GM19395 (cell line): ENCODE measurements around the gene GBE1.

Source experiments
- ATAC-seq: cut with Tn5 transposase; IDR thresholded peaks from one replicate; pipeline ENCODE4 v1.9.1; 2021; ENCODE audit warnings: mild to moderate bottlenecking, moderate library complexity; ENCODE audit not compliant: unreplicated experiment

The GBE1 gene

DNA sequence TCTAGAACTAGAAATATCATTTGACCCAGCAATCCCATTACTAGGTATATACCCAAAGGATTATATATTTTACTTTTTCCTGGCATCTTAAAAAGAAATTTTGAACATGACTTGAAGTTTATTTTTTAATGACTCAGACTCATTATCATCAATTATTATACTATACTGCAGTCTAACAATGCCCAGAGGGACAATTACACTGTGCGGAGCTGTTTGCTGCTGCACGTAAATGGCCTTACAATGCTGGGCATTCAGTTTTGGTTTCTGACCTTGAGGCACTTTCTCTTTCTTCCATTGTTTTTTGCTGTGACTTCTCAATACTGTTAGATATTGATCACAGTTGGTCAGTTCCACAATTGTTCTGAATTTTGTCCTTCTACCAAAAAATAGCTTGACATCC, 128.8 kb downstream of the GBE1 start:
- no peak for ATAC-seq

- no peak for ATAC-seq
These were observed 136.7 kb downstream of the GBE1 start for GRCh38 chr3:81624756-81625155.

DNA sequence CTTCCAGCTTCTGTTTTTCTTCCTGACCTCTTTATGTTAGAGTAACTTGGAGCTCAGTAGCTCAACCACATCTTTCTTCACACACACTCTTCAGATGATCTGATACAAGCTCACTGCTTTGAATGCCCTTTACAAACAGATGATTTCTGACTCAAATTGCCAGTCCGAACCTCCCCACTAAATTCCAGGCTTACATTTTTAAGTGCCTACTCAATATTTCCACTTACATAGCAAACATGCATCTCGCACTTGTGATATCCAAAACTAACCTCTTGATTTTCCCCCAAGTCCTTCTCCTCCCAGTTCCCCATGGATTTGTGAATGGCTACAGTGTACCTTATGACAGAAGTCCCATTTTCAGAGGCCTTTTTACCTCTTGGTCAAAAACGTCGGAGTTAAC, 139.1 kb downstream of the GBE1 start:
- ATAC-seq: no peak

GRCh38 chr3:81621277-81621676, 140.2 kb downstream of the GBE1 start:
- ATAC-seq: no peak

DNA sequence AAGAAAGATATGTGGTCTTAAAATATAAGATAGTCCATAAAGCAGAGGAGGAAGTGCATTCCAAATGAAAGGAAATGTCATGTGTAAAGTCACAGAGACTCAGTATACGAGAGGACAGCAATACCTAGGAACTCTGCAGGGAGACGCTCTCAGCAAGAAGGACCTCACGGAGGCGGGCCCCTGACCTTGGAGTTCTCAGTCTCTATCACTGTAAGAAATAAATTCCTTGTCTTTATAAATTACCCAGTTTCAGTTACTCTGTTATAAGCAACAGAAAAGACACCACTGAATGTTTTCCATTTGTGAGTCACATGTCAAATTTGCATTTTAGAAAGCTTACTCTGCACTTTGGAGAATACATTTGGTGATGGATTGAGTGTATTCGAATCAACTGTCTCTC, 140.6 kb downstream of the GBE1 start:
- ATAC-seq: no peak

- no peak for ATAC-seq
These were observed 148.7 kb downstream of the GBE1 start for GRCh38 chr3:81612768-81613167.

DNA sequence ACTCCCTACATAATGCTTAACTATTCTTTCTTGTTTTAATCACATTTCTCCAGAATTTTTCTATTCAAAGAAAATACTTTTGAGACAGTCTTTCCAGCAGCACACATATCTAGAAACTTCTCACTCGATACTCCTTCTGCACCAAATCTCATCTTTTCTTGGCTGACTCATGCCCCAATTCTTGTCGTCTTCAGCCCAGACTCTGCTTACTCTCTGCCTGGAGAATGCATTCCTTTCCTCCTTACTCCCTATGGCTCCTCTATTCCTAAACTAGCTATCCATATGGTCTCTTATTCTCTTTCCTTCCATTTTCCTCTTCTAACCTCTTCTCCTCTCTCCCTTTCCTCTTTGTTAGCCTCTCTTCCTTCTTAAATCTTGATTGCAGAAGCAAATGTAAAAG, 158.7 kb downstream of the GBE1 start:
- ATAC-seq: no peak

DNA sequence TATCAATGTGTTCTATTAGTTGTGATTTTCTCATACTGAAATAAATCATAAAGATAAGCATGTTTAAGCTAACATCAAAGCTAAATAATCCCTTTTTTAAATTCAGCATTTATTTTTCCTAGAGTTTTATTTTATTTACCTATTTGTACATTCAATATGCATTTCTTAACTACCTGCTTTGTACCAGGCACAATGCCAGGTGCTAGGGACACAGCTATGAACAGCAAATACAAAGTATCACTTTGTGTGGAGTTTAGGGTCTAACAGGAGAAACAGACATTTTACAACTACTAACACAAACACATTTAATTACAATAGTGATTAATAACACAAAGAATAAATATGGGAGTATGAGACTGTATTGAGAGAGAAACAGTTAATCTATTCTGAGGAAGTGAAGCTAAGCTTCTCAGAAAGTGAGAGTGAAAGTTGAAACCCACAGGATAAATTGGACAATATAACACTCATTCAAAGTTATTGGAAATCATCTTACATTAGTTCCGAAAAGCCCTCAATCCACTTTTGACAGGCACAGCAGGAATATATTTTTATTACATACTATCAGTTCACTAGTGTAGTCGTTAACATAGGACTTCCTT, 159.6 kb downstream of the GBE1 start:
- ATAC-seq: peak; percentile 65

GRCh38 chr3:81592101-81592500, 169.3 kb downstream of the GBE1 start:
- ATAC-seq: no peak

- ATAC-seq: no peak
These were observed 175.5 kb downstream of the GBE1 start for GRCh38 chr3:81585937-81586336.

- ATAC-seq: no peak
These were observed 176.4 kb downstream of the GBE1 start for GRCh38 chr3:81585056-81585455.

DNA sequence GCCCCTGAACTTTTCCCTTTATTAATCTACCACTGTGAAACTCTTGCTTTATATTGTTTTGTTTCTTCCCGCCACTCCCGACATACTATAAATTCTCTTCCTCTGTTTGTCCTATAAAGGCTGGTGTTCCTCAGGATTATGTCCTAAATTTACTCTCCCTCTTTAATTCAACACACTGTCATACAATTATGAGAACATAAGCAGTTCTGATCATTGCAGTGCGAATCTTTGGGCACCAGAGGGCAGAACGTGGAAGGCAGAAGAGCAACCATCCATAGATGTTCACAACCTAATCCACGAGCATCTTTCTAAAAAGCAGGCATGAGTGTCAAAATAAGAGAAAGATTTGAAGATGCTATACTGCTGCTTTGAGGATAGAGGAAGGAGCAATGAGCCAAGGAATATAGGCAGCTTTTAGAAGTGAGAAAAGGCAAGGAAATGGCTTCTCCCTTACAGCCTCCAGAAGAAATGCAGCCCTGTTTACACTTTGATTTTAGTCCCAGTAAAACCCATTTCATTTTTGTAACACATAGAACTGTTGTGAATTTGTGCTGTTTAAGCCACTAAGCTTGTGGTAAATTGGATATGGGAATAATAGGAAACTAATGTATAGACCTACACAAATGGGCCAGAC, 179.4 kb downstream of the GBE1 start:
- ATAC-seq: peak; percentile 83

GRCh38 chr3:81580355-81580754, 181.1 kb downstream of the GBE1 start:
- no peak for ATAC-seq

GRCh38 chr3:81579744-81580143, 181.7 kb downstream of the GBE1 start:
- no peak for ATAC-seq

DNA sequence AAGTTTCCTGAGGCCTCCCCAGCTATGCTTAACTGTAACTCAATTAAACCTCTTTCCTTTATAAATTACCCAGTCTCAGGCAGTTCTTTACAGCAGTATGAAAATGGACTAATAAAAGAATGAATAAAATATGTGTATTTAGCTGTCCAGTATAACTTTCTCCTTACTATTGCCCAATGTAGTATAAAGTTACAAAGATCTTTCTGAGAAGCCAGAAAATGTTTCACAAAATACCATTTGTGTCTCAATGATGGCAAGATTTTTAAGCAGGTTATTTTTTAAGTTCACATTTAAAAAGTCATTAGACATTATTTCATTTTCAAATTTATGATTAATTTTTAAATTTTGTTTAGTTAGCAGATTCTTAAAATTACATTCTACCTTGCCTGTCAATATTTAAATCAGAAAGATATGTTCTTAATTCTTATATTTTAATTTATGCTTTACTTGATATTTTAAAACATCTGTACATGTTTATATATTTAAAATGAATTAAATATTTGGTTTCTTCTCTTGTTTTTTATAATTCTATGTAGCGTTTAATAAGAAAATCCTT, 189.2 kb downstream of the GBE1 start:
- no peak for ATAC-seq

DNA sequence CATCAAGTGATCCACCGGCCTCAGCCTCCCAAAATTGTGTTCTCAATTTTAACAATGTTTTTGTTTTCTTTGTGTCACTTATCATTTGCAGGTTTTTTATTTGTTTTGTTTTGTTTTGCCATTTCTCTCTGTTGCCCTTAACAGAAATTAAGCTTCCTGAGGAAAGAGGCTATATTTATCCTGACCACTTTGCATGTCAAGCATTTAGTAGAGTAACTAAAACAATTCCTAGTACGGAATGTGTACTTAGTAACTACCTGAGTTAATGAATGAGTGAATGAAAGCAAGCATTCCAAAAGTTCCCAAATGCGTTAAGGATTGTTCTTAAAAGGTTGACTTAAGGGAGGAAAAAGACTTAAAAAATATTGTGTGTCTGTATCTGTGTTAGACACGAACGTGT, 193.1 kb downstream of the GBE1 start:
- ATAC-seq: no peak

- no peak for ATAC-seq
These were observed 196.4 kb downstream of the GBE1 start for GRCh38 chr3:81565041-81565440.

- no peak for ATAC-seq
These were observed 203.3 kb downstream of the GBE1 start for GRCh38 chr3:81558106-81558505.

- ATAC-seq: no peak
These were observed 206.6 kb downstream of the GBE1 start for GRCh38 chr3:81554801-81555200.

- peak; percentile 66 for ATAC-seq
These were observed 207.1 kb downstream of the GBE1 start for GRCh38 chr3:81554388-81554787.

GRCh38 chr3:81550415-81550814, 211.0 kb downstream of the GBE1 start:
- no peak for ATAC-seq

DNA sequence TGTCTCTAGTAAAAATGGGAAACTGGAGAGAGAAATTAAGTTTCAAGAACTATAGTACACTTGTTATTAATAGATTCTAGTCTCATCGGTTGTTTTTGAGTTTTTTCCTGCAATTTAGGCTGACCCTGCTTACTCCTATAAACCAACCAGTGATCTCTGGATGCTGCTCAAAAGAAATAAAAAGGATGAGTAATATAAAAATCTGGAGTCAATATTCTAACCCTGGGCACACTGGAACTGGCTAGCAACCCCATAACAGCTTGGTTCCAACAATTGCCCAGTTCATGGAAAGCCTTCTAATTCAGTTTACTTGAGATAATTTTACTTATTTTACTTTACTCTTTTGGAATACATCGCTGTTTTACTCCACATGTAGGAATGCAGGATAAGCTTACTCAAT, 211.6 kb downstream of the GBE1 start:
- no peak for ATAC-seq

- no peak for ATAC-seq
These were observed 212.1 kb downstream of the GBE1 start for GRCh38 chr3:81549388-81549787.
